Measurements from ENCODE around the gene CDC14A.
"Not testable (repeated sequence)": the region's sequence is repeated elsewhere in the genome, so short reads cannot be mapped to it uniquely, and the experiment has no call there.

The CDC14A gene

GRCh38 chr1:100352267-100353070 is at the start of gene CDC14A:
Gene CDC14A, plus strand, starts transcription at chr1:100352506. Its CDS starts 449 bp downstream, at chr1:100352955.
- peak; percentile 82 to 86 for DNase-seq

DNA sequence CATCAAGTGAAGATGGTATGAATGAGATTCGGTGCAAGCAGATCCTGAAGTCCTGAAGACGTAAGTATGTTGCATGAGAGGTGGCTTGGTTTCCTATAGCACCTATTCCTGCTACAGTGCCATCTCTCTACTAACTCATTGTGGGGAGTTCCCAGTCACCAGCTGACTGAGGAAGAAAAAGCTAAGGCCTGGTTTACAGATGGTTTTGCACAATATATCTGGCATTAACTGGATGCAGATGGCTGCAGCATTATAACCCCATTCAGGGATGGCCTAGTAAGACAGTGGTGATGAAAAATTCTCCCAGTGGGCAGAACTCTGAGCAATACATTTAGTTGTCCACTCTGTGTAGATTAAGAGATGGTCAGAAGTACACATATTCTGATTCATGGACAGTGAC is 49.6 kb upstream of the CDC14A start:
- no peak for DNase-seq

GRCh38 chr1:100304227-100304626 is 48.1 kb upstream of the CDC14A start:
- DNase-seq = no peak

- no peak for DNase-seq
These were observed 47.4 kb upstream of the CDC14A start for GRCh38 chr1:100304921-100305320.

DNA sequence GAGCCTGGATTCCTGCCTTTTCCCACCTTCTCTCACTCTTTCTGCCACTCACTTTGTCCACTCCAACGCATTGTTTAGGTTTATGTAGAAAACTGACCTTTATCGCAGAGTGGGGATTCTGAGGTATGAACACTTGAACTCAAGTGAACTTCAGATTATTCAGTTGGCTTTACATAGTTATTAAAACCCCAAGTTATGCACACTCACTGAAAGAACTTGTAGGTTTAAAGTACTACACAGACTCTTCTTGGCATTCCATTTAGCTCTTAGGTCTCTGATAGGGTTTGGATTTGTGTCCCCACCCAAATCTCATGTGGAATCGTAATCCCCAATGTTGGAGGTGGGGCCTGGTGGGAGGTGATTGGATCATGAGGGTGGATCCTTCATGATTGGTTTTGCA is 46.4 kb upstream of the CDC14A start:
- no peak for DNase-seq

DNA sequence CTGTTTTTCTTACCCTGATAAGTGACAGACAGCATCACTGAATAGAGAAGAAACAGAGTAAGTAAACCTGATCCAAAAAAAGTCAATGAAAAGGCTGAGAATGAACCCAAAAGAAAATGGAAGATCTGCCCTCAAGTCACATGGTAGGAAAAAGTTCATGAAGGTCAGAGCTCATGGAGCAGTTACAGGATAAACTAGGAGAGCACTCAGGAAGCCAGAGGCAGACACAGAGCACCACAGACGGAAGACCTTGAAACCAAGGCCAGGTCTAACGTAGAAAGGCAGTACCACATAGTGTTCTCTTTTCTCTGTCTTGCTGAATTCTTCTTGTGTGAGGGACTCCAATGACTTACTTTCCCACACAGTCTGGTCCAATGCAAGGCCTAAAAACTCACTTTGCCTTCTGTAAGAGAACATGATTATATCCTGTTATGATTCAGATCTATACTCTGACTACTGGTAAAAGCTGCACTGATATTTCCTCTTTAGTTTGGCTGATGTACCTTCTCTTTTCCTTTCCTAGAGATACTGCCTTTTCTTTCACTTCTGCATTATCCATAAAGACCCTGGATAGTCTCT is 45.5 kb upstream of the CDC14A start:
- no peak for DNase-seq

- no peak for DNase-seq
These were observed 43.5 kb upstream of the CDC14A start for GRCh38 chr1:100308777-100309176.

DNA sequence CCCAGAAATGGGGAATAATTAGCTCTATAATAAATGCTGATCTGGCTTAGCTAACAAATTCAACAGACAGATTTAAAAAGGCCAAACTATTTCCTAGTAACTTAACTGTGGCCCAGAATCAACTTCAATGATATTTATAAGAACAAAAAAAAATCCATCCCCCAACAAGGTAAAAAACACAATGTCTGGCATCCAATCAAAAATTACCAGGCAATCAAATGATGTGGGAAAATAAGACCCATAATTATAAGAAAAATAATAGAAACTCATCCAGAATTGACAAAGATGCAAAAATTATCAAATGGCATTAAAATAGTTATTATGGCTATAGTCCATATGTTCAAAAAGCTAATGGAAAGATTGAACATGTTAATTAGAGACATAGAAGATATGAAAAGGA is 42.4 kb upstream of the CDC14A start:
- no peak for DNase-seq

GRCh38 chr1:100313382-100313781 is 38.9 kb upstream of the CDC14A start:
- DNase-seq = no peak

- no peak for DNase-seq
These were observed 35.7 kb upstream of the CDC14A start for GRCh38 chr1:100316622-100317021.

- no peak for DNase-seq
These were observed 31.8 kb upstream of the CDC14A start for GRCh38 chr1:100320311-100321099.

GRCh38 chr1:100321100-100321493 is 31.2 kb upstream of the CDC14A start:
- no peak for DNase-seq

GRCh38 chr1:100321506-100321905 is 30.8 kb upstream of the CDC14A start:
- no peak for DNase-seq

DNA sequence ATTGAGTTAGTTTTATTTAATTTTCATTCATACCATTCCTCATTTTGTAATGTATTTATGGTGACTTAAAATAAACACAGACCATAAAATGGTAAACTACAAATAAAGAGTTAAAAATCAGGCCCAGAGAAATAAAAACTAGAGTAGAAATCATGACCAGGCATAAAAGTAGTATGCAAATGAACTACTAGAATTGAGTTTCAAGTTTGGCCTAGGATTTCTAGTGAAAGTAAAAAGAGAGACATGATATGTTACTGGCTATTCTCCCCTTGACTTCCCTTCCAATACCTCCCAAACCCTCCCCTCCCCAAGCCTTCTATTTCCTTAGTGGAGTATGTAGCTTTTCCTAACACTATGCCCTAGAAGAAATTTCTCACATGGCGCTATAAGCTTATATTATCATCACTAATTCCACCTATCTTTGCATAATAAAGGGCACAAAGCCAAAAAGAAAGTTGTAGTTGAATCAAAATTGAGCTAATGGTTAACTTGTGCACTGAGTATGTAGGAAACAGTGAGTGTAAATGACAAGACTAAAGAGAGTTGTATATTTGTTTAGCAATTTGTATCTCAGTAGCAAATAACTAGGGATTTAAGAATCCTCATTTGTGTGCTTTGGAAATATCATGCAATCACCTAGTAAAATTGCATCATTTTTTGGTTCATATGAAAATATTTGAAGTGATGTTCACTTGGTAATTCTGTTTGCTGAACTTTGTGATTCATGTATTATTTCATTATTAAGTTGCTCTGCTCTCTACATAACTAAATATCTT is 29.7 kb upstream of the CDC14A start:
- no peak for DNase-seq

- no peak for DNase-seq
These were observed 28.7 kb upstream of the CDC14A start for GRCh38 chr1:100323419-100324106.

GRCh38 chr1:100325415-100326324 is 26.6 kb upstream of the CDC14A start:
- no peak for DNase-seq

DNA sequence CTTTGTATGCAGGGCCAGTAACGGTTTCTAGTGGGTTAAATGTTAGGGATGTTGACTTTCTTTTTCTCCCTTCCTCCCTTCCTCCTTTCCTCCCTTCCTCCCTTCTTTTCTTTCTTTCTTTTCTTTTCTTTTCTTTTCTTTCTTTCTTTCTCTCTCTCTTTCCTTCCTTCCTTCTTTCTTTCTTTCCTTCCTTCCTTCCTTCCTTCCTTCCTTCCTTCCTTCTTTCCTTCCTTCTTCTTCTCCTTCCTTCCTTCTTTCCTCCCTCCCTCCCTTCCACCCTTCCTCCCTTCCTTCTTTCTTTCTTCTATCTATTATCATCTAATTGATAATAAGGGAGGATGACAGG is 26.0 kb upstream of the CDC14A start:
- DNase-seq = not testable (repeated sequence)

DNA sequence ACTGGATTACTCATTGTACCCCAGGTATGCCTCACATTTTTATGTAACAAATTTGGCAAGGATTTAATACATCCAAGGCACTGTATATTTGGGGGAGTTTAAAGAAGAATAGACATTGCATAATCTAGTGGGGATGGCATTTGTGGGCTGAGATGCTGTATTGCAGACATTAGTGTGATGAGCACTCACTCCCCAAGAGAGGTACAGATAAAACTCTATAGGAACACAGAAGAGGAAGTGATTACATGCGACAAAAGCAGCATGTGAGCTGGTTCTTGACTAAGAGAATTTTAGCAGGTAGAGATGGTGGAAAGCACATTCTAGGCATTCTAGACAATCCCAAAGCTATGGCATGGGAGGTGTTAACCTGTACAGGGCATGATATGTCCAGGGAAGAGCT is 24.2 kb upstream of the CDC14A start:
- DNase-seq = no peak

DNA sequence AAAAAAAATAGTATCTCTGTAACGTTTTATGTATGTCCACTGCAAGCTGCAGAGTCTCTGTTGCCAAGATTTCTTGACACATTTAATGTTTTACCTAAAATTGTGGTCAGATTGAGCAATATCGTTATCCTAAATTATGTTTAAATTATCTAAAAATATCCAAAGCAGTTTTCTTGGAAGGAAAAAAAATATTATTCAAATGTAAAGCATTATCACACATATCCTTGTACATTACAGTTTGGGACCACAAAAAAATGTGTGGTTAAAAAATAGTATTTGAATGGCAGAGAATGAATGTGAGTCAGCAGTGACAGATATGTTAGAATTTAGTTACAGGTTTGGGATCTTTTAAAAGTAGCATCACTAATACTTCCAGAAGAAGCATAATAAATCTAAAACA is 21.2 kb upstream of the CDC14A start:
- not testable (repeated sequence) for DNase-seq

DNA sequence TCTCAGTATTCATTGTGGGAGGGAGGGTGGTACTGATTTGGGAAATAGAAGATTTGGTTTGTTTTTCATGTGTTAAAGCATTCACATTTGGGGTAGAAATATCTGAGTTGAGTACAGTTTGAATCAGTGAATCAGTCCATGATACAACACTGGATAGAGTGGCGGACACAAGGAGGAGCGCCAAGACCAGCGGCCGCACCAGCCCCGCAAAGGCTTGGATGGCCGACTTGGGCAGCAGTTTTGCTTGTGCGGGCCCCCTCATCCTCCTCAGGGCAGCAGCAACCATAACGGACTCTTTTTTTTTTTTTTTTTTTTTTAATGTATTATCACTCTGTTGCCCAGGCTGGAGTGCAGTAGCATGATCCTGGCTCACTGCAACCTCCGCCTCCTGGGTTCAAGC is 20.0 kb upstream of the CDC14A start:
- DNase-seq = no peak

GRCh38 chr1:100335436-100335835 is 16.9 kb upstream of the CDC14A start:
- no peak for DNase-seq
